HCEC 1CT (cell line): Measurements from ENCODE around the gene NRG3.

Source experiments
- DNase-seq: peaks from one replicate; pipeline ENCODE4 v3.0.0-alpha.2; 2017

Gene NRG3

DNA sequence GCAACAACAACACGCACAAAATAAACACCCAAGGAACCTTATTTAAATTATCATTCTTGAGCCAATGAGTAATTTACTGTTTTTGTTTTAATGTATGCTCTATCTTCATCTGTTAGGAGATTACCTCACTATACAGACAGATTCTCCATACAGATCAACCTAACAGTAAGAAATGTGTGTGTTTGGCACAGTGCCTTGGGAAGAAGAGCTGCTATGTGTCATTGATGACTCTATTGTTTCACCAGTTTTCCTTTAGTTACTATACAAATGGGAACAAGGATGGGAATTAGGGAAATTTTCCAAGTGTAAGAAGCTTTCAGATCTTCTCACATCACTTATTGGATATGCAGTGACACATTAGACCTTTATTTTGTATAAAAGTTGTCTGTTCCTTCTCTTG is 640.3 kb downstream of the NRG3 start:
- DNase-seq = no peak

DNA sequence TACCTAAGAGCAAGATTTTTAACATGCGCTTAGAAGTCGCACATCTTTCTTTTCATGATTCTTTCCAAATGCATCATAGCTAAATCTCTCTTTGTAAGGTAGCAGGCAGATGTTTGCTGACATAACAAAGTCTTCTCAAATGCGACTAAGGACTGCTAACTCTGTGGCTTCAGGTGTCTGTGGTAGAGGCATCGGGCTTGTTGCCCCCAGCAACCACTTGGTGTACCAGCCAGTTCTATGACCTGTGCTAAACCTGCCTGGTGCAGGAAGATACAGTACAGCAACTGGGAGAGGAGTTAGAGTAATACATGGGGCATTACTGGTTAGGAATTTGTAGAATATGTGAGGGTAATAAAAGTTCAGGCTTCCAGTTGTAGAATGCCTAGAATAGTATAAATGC is 654.1 kb downstream of the NRG3 start:
- no peak for DNase-seq

DNA sequence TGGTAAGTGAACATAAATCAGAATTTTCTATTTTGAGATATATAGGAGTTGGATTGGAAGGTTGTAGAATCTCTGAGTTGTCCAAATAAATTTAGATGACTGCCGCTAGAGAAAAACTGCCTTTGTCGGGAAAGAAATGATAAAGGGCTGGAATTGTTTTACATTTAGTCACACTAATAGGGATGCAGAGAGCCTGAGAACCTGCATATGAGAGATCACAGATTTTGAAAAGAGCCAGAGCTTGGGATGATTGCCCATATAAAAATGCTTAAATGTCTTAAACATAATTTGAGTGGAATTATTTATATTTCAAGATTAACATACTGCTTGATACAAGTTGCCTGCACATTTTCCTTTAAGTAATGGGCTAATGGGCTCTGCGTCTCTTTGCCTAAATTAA is 660.5 kb downstream of the NRG3 start:
- DNase-seq = no peak

DNA sequence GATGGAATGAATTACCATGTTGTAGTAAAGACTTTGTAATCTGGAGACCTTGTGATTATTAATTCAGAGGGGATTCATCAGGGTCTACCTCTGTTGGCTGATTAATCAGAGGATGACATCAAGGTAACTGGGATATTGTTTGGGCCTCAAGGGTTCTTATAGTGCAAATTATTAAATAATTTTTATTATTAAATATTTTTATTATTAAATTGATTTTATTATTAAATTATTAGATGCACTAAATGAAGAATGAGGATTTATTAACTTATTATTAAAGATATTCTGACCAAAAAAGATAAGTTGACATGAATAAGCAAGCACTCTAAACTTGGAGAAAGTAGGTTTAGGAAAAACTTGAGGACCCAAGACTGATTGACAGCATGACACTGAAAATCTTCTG is 661.7 kb downstream of the NRG3 start:
- no peak for DNase-seq

DNA sequence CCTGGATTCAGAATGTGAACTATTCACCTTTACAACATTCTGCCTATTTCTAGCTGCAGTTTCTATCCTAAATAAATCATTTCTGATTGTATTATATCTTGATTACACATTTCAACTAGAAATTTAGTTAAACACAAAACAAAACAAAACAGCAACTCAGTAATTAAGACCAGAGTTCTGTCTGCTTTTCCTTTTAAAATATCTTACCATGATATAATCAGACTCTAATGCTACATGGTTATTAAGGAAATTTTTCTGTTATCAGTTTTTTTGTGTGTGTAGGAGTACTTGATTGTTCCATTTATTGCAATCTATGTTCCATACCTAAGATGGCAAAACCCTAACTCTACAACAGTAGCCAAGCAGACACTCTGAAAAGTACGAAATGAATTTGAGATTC is 663.3 kb downstream of the NRG3 start:
- DNase-seq = no peak

DNA sequence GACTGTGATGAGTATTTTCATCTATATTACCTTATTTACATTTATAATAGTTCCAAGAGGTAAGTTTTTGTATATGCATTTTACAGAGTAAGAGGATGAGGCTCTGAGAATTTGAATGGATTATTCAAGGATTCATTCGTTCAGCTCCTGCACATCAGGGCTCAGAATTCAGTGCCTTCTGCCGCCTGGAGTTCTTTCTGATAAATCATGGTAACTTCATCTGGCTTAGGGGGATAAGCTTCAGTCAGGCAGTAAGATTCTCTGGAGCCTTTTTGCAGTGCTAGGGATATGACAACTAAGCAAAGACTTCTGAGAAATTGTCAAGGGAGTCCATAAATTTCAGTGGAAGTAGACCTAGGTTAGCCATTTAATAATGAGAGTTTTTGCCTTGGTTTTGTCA is 668.6 kb downstream of the NRG3 start:
- DNase-seq = no peak

DNA sequence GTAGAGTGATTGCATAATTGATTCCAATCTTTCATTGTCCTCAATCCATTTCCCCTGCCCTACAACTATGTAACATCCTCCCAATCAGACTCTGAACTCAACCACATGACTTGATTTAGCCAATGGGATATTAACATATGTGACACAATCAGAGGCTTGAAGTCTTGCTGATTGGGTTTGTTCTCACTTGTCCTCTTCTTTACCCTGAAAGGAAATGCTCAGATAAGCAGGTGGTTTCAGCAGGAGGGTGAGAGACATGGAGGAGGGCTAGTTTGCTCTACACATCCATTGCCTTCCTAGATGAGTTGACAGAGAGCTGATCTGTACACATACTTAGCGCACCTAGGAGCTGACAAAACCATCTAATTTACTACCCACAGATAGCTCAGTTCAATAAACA is 669.4 kb downstream of the NRG3 start:
- DNase-seq = no peak

DNA sequence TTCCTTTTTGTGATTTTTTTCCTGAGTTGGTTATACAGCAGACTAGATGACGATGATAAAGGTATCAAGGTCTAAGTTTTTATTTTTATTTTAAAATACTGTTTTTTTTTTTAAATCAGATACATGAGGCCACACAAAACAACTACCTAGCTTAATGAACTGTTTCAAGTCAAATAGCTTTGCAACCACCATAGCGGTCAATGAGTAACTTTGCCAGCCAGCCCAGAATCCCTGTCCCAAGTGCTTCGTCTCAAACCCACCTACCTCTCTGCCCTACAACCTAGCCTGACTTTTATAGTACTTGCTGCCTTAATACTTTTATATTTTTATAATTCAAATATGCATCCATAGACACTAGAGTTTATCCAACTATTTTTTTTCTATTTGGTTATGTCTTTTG is 676.5 kb downstream of the NRG3 start:
- DNase-seq = no peak

DNA sequence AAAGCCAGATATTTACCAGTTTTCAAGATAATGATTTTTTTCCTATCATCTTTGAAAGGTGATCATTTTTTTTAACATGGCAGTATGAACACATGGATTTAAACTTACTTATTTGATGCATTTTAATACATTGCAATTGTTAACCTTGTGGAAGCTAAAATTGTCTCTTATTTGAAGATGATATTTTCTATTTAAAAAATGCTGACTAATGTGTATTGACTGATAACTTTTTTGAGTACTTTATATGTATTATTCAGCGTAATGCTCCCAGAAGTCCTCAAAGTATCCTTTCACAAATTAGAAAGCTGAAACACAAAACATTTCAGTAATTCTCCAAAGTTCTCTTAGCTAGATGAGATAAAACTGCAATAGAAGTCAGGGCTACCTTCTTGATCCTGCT is 677.3 kb downstream of the NRG3 start:
- no peak for DNase-seq

DNA sequence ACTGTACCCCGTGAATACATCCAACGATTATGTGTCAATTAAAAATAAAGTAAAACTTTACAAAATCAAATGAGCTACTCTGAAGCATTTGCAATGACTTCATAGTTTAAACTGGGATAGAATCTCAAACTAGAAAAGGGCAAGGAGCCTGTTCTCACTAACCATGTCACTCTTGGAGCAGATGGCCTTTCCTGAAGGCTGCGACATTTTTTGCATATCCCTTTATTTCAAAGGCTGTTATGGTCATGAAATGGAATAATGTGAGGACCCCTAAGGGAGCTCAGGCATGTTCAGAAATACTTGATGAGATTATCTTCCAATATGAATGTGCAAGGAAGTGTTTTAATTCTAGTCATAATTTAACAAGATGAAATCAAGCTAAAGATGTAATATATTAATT is 679.4 kb downstream of the NRG3 start:
- DNase-seq = no peak

DNA sequence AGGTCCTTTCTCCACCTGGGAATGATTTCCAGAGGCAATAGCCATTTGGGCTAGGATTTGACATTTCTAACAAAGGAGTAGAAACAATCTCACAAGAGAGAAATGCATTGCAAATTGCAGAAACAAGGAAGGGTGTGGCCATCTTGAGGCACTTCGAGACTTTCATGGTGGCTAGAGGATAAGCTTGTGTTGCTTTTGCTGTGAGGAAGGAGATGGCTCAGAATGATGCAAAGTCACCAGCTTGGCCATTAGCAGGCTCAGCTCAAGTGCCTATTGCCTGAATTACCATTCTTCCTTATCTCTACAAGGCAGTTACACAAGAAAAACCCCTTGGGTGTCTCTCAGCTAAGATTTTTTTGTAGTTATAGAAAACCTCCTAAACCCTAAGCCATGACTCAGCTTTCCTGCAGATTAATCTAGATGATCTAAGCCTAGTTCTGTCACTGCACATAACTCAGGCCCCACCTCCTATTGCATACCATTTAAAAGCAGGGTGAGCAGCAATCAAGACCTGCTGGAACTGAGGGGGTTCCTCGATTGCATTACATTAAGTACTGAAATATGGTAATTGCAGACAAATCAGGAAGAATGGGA is 683.1 kb downstream of the NRG3 start:
- DNase-seq = no peak

DNA sequence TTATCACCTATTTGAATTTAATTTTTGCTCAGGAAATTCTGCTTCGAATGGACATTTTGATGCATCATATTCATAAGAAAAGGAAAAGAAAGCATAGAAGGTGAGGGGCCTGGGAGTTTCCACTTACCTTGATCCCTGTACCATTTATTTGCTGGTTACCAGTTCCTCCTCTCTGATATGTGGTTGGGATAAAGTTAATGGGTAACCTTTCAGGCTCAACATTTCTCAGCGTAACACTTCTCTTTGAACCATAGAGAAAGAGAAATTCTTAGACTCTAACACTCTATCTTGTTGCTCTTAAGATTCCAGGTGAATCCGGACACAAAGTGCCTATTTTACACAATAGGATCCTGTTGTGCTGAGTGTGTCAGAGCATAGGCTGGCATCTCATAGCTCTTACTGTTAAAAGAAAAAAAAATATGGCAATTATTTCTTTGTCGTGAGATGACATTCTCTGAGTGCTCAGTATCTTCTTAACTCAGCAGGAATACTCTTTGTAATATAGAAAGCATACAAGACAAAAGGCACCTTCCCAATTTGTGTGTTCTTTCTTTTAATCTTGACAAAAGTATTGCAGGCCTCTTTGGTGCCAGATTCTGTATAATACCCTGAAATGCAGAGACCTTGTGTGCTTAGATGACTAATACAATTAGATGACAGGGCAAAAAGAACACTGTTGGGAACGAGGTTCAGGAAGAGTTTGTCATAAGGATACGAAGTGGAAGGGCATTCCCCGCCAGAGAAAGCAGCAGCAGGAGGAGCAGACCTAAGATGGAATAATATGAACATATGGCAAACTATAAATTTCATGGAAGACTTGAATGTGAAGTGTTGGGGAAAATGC is 689.6 kb downstream of the NRG3 start:
- DNase-seq = no peak

DNA sequence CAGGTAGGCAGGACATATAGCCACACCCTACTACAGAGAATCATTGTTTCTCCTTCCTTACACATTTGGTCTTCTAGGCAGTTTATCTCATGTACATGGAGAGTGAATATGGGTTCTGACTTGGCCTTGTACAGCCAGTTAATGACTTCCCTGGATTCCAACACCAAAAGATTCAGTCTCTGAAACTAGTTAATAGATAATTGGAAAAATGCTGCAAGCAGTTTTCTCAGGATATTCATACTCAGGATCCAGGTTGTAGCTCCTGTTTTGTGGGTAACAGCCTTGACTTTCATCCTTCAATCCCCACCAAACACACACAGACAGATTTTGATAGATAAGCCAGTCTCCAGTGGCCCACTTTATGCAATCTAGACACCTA is 690.2 kb downstream of the NRG3 start:
- no peak for DNase-seq

DNA sequence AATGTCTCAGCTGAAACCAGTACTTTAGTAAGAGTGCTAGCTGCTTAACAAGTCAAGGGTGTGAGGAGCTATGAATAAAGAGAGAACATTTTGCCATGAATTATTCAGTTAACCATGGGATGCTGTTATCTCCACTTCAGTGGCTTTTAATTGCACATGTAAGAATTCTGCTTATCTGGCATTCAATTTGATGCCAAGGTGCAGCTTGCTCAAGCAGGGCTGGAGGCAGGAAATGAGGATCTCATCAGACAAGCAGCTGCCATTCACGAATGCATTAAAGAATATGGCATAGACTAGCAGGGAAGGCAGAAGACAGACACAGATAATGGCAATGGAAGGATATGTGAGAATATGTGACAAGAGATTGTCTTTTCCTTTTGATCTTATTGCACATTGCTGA is 697.8 kb downstream of the NRG3 start:
- no peak for DNase-seq

DNA sequence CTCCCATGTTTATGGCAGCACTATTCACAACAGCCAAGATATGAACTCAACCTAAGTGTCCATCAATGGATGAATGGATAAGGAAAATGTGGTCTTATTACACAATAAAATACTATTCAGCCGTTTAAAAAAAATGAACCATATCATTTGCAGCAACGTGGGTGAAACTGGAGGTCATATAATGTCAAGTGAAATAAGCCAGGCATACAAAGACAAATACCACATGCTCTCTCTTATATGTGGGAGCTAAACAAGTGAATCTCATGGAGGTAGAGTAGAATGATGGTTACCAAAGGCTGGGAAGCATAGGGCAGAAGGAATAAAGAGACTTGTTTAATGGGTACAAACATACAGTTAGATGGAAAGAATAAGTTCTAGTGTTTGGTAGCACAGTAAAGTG is 699.1 kb downstream of the NRG3 start:
- DNase-seq = no peak

DNA sequence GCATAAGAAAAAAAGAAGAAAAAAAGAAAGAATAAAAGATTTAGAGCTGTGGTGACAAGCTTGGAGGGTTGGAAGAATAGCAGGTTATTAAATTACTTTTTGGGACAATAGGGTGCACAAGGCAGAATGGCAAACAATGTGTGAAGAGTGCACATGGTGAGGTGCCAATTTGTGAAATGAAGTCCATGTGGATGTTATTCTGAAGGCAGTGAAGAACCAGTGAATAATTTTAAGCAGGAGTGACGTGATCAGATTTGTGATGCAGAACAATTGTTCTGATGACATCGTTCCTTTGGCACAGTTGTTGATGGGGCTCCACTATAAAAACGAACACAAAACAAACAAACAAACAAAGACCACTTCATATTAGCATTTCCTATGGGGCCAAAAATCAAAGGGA is 700.3 kb downstream of the NRG3 start:
- no peak for DNase-seq

DNA sequence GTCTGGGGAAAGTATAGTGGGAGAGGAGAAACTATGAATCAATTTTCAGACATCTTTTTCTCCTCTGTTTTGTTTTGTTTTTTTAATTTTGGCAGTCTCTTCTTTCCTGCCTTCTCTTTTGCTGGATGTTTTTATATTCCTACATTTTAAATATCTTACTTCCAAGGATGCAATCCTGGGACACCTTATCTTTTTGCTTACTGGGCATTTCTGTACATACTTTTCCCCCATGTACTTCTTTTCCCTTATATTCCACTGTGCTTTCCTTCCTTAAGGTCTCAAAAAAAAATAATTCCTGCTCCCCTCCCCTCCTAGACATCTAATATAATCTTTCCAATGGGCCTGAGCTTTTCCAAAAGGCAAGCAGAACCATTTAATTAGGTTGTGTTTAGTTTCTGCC is 701.1 kb downstream of the NRG3 start:
- no peak for DNase-seq

DNA sequence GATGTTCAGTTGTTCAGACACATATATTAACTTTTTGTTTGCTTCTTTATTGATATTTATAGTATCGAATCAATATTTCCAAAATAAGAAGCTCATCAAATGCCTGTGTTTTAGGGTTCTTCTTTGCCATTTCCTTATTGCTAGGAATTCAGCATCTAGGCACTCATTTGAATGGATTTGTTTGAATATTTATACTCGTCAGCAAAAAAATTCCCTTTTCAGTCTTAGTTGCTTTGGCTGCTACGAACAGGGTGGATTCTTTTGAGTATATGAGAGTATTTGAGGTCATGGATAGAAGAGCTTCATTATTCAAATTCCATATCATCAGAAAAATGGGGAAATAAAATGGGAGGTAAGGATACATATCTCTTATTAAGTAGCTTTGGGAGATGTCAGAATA is 706.9 kb downstream of the NRG3 start:
- no peak for DNase-seq

DNA sequence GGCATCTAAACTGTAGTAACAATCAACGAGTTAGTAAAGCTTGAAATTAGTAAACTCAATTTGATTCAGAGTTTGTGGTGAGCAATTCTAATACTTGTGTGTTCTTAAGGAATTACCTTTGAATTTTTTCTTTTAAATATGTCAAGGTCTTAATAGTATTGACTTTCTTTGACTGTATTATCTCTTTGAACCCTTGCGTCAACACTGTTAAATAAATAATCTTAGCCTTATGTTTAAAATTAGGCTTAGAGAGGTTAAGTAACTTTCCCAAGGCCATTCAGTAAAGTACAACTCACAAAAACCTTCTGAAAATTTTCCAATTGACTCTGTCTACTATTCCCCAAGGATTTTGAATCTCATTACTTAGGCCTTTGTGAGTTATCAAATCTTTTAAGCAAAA is 716.4 kb downstream of the NRG3 start:
- DNase-seq = no peak

DNA sequence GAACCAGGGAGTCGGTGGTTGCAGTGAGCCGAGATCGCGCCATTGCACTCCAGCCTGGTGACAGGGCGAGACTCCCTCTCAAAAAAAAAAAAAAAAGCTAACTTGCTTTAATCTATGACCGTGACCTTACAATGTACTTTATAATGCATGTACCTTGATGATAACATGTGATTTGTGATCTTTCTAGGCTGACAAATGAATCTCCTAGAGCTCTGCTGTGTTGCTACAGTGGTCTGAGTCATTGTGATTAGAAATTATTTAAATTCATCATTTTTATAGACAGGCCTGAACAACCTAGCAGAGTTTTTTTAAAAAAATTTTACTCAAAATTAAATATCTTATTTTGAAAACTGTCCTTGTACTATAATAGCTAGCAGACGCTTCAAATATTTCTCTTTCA is 722.8 kb downstream of the NRG3 start:
- DNase-seq = no peak

DNA sequence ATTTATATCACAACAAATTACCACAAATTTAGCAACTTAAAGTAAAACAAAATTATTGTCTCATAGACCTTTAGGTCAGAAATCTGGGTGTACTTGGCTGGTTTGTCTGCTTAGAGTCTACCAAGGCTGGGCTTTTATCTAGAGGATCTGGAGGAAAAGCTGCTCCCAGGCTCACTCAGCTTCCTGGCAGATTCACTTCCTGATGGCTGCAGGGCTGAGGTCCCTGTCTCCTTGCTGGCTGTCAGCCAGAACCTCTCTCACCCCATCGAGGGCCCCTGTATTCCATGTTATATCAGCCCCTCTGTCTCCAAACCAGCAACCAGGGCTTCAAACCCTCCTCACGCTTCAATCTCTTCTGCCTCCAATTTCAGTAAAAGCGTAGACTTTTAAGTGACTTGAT is 734.9 kb downstream of the NRG3 start:
- no peak for DNase-seq

DNA sequence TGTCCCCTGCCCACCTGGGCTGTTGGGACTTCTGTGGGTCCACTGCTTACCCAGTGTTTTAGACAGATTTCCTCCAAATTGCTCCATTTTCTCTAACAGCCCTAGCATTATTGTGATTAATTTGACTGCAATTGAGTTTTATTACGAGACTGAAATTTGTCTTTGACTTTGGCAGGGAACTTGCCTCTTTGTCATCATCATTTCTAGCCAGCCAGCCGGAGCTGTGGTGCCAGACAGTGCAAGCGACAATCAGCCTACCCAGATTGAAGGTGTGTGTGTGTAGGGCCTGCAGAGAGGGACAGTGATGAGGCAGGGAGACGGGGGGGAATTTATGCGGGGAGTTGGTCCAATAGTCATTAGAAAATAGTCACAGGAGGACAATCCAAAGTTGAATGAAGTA is 743.0 kb downstream of the NRG3 start:
- DNase-seq = no peak

DNA sequence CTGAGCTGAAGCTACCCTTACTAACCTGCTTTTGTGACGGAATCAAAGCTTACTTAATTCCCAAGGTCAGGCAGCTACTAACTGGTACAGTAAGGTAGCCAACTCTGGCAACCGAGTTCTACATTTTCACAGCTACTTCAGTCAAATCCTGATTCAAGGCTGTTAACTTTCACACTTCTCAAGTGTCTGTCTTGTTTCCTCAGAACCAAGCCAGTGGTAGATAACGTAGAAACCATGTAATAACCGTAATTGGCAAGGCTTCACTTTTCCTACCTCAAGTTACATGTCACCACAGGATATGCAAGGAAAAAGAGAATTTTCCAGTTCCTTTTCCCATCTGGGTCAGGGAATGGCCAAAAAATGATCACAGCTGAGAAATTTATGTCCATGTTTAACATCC is 746.7 kb downstream of the NRG3 start:
- no peak for DNase-seq

DNA sequence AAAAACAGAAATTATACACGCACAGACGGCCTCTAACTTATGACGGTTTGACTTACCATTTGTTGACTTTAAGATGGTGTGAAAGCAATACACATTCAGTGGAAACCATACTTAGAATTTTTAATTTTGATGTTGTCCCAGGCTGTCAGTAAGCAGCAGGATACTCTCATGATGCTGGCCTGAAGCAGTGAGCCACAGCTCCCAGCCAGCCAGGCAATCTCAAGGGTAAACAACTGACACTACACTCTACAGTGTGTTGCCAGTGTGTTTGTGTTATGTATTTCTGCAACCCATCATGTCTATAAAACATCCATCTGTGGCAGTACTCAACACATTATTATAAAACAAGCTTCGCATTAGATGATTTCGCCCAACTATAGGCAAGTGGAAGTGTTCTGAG is 747.5 kb downstream of the NRG3 start:
- no peak for DNase-seq

DNA sequence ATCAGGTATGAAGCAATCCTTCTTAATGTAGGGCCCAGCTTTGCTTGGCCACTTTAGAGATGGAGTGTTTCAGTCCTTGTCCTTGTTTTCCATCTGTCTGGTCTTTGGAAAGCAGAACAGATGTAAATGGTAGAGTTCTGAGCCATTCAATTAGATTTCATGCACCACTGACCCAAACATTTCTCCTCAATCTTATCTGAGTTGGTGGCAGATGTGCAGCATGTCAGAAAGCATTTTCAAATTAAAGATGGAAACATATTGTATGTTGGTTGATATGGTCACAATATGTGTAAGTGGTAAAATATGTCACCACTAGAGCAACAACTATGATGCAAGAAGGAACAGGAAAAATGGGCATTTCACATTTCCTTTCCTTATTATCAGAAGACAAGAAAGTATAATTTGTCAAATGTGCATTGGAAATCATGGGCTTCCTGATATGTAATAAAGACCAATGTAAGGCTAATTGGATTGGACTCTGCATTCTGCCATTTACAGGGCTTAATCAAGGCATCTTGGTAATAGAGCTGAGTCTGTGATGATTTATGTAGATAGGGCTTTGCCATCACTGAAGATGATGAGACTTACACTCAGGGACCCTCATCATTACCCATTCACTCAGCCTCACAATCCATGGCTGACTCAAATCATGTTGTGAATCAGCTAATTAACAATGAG is 750.7 kb downstream of the NRG3 start:
- DNase-seq = no peak
